ENCODE measurements around the gene PER1. TPM values are rescaled to one million over a fixed set of nuclear protein-coding genes. Genes with fewer than 3 reads are reported as not detected.

Gene PER1
- total and polyA plus RNA-seq, 2 of the 13 experiments (the other 11 are each of a cell fraction or from before 2014, with no cell fraction given) = 2.6 to 3.6 TPM

DNA sequence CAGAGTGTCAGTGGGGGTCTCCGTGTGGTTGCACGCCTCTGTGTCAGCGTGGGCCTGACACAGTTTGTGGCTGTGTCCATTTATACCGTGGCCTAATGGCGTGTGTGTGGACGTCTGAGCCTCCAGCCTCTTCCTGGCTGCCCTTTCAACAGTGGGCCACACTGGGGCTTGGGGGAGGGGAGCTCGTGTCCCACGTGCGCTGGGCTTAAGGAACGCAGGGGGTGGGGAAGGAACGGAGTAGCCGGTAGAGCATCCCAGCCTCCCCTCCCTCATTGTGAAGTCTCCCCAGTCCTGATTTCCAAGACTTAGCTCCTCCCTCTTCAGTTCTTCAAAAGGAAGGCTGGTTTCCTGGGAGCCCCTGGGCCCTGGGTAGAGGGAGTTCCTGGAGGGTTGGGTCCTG, 18.8 kb downstream of the PER1 start (continued):
- TF ChIP-seq, protein P1, sequence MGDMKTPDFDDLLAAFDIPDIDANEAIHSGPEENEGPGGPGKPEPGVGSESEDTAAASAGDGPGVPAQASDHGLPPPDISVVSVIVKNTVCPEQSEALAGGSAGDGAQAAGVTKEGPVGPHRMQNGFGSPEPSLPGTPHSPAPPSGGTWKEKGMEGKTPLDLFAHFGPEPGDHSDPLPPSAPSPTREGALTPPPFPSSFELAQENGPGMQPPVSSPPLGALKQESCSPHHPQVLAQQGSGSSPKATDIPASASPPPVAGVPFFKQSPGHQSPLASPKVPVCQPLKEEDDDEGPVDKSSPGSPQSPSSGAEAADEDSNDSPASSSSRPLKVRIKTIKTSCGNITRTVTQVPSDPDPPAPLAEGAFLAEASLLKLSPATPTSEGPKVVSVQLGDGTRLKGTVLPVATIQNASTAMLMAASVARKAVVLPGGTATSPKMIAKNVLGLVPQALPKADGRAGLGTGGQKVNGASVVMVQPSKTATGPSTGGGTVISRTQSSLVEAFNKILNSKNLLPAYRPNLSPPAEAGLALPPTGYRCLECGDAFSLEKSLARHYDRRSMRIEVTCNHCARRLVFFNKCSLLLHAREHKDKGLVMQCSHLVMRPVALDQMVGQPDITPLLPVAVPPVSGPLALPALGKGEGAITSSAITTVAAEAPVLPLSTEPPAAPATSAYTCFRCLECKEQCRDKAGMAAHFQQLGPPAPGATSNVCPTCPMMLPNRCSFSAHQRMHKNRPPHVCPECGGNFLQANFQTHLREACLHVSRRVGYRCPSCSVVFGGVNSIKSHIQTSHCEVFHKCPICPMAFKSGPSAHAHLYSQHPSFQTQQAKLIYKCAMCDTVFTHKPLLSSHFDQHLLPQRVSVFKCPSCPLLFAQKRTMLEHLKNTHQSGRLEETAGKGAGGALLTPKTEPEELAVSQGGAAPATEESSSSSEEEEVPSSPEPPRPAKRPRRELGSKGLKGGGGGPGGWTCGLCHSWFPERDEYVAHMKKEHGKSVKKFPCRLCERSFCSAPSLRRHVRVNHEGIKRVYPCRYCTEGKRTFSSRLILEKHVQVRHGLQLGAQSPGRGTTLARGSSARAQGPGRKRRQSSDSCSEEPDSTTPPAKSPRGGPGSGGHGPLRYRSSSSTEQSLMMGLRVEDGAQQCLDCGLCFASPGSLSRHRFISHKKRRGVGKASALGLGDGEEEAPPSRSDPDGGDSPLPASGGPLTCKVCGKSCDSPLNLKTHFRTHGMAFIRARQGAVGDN (CRISPR knock-in tag; IDR thresholded peaks at IDR 0.05) = peak; percentile 38
- TF ChIP-seq RXRB (CRISPR knock-in tag; IDR thresholded peaks at IDR 0.05; ENCODE audit: borderline replicate concordance) (no peak), KAT7 (CRISPR knock-in tag; IDR thresholded peaks at IDR 0.05; ENCODE audit: borderline replicate concordance) (no peak), ZNF616 (CRISPR knock-in tag; IDR thresholded peaks at IDR 0.05; ENCODE audit: low read depth) (no peak), MYC (CRISPR knock-in tag; IDR thresholded peaks at IDR 0.05; ENCODE audit: borderline replicate concordance) (peak; percentile 19; the same call in 1 of the 2 replicates), ZNF335 (CRISPR knock-in tag; IDR thresholded peaks at IDR 0.05) (no peak), TCF12 (IDR thresholded peaks at IDR 0.05) (no peak), TCF12 (CRISPR knock-in tag; IDR thresholded peaks at IDR 0.05) (no peak), MED1 (CRISPR knock-in tag; IDR thresholded peaks at IDR 0.05) (0 out of 2 replicates have a peak, but pooled peaks have one; percentile 18)
- TF ChIP-seq, protein P2, sequence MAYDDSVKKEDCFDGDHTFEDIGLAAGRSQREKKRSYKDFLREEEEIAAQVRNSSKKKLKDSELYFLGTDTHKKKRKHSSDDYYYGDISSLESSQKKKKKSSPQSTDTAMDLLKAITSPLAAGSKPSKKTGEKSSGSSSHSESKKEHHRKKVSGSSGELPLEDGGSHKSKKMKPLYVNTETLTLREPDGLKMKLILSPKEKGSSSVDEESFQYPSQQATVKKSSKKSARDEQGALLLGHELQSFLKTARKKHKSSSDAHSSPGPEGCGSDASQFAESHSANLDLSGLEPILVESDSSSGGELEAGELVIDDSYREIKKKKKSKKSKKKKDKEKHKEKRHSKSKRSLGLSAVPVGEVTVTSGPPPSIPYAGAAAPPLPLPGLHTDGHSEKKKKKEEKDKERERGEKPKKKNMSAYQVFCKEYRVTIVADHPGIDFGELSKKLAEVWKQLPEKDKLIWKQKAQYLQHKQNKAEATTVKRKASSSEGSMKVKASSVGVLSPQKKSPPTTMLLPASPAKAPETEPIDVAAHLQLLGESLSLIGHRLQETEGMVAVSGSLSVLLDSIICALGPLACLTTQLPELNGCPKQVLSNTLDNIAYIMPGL (CRISPR knock-in tag; IDR thresholded peaks at IDR 0.05; ENCODE audit: borderline replicate concordance in 1 of 2, low read depth in 1 of 2) = 0 out of 4 replicates have a peak, but pooled peaks of 1 of the 2 experiments have one; percentile 32
- TF ChIP-seq, protein P3, sequence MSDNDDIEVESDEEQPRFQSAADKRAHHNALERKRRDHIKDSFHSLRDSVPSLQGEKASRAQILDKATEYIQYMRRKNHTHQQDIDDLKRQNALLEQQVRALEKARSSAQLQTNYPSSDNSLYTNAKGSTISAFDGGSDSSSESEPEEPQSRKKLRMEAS (IDR thresholded peaks at IDR 0.05) = 0 out of 2 replicates have a peak, but pooled peaks have one; percentile 30
- TF ChIP-seq, protein P4, sequence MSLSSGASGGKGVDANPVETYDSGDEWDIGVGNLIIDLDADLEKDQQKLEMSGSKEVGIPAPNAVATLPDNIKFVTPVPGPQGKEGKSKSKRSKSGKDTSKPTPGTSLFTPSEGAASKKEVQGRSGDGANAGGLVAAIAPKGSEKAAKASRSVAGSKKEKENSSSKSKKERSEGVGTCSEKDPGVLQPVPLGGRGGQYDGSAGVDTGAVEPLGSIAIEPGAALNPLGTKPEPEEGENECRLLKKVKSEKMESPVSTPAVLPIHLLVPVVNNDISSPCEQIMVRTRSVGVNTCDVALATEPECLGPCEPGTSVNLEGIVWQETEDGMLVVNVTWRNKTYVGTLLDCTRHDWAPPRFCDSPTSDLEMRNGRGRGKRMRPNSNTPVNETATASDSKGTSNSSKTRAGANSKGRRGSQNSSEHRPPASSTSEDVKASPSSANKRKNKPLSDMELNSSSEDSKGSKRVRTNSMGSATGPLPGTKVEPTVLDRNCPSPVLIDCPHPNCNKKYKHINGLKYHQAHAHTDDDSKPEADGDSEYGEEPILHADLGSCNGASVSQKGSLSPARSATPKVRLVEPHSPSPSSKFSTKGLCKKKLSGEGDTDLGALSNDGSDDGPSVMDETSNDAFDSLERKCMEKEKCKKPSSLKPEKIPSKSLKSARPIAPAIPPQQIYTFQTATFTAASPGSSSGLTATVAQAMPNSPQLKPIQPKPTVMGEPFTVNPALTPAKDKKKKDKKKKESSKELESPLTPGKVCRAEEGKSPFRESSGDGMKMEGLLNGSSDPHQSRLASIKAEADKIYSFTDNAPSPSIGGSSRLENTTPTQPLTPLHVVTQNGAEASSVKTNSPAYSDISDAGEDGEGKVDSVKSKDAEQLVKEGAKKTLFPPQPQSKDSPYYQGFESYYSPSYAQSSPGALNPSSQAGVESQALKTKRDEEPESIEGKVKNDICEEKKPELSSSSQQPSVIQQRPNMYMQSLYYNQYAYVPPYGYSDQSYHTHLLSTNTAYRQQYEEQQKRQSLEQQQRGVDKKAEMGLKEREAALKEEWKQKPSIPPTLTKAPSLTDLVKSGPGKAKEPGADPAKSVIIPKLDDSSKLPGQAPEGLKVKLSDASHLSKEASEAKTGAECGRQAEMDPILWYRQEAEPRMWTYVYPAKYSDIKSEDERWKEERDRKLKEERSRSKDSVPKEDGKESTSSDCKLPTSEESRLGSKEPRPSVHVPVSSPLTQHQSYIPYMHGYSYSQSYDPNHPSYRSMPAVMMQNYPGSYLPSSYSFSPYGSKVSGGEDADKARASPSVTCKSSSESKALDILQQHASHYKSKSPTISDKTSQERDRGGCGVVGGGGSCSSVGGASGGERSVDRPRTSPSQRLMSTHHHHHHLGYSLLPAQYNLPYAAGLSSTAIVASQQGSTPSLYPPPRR (CRISPR knock-in tag; IDR thresholded peaks at IDR 0.05; ENCODE audit: borderline replicate concordance) = 0 out of 2 replicates have a peak, but pooled peaks have one; percentile 7

All from HepG2 (cell line).